Medulla oblongata (tissue), 1 donor: ENCODE data around the gene TPM1.

ENCODE experiments used
- DNase-seq: peaks from one replicate; pipeline ENCODE4 v3.0.0-alpha.2; 2015; ENCODE audit errors: extremely low spot score

Gene TPM1

GRCh38 chr15:63041402-63041973 is 1.1 kb upstream of the TPM1 start:
- DNase-seq = no peak

GRCh38 chr15:63042877-63043334 is 359 bp downstream of the TPM1 start:
- DNase-seq = no peak

- no peak for DNase-seq
Measured at GRCh38 chr15:63043335-63044076, 959 bp downstream of the TPM1 start.

- no peak for DNase-seq
Measured at GRCh38 chr15:63044077-63044644, 1.6 kb downstream of the TPM1 start.

- no peak for DNase-seq
Measured at GRCh38 chr15:63044645-63045464, 2.3 kb downstream of the TPM1 start.

GRCh38 chr15:63045465-63045840 is 2.9 kb downstream of the TPM1 start:
- DNase-seq = no peak

- DNase-seq = no peak
Measured at GRCh38 chr15:63045879-63046278, 3.3 kb downstream of the TPM1 start.

GRCh38 chr15:63046917-63047760 is 4.6 kb downstream of the TPM1 start:
- DNase-seq = no peak

GRCh38 chr15:63047792-63048114 is 5.2 kb downstream of the TPM1 start:
- DNase-seq = no peak

- peak; percentile 92 for DNase-seq
Measured at GRCh38 chr15:63048115-63048775, 5.7 kb downstream of the TPM1 start.

GRCh38 chr15:63048776-63049665 is 6.5 kb downstream of the TPM1 start:
- DNase-seq = peak; percentile 76

GRCh38 chr15:63049783-63050371 is 7.3 kb downstream of the TPM1 start:
- no peak for DNase-seq

- DNase-seq = no peak
Measured at GRCh38 chr15:63050731-63051155, 8.2 kb downstream of the TPM1 start.

- no peak for DNase-seq
Measured at GRCh38 chr15:63051156-63052066, 8.9 kb downstream of the TPM1 start.

GRCh38 chr15:63052077-63052841 is 9.7 kb downstream of the TPM1 start:
- no peak for DNase-seq

- DNase-seq = no peak
Measured at GRCh38 chr15:63052961-63053698, 10.6 kb downstream of the TPM1 start.

GRCh38 chr15:63054281-63054683 is 11.7 kb downstream of the TPM1 start:
- DNase-seq = no peak
